Aorta (tissue), 5 donors: ENCODE data around the gene CITED2. TPM values are rescaled to one million over a fixed set of nuclear protein-coding genes. Genes with fewer than 3 reads are reported as not detected.
"Not testable (repeated sequence)": the region's sequence is repeated elsewhere in the genome, so short reads cannot be mapped to it uniquely, and the experiment has no call there.

ENCODE experiments used
- ATAC-seq: fragments of 200-7000 bp; cut with Tn5 transposase; one replicate; pipeline ENCODE4 v1.9.1; 2022; ENCODE audit warnings: moderate library complexity; ENCODE audit not compliant: low FRiP score
- DNase-seq, 2 donors: peaks; one replicate each; pipeline ENCODE4 v3.0.0-alpha.2; 2020
- H3K27ac ChIP-seq, 2 donors: one replicate each; pipeline ENCODE4 v1.5.1; 2013; ENCODE audit warnings: low read length in 2 of 2, mild to moderate bottlenecking in 2 of 2, moderate library complexity in 2 of 2, control low read depth in 1 of 2, inconsistent platforms in 1 of 2, low read depth in 1 of 2
- H3K27me3 ChIP-seq, 2 donors: one replicate each; pipeline ENCODE4 v1.6.1; 2013; ENCODE audit warnings: control low read depth in 1 of 2, low read length in 1 of 2, mild to moderate bottlenecking in 1 of 2, moderate library complexity in 1 of 2; ENCODE audit not compliant: insufficient read depth in 2 of 2, control insufficient read depth in 1 of 2
- H3K36me3 ChIP-seq, 2 donors: one replicate each; pipeline ENCODE4 v1.6.1; 2013; ENCODE audit warnings: control low read depth in 1 of 2, low read length in 1 of 2, mild to moderate bottlenecking in 1 of 2; ENCODE audit not compliant: insufficient read depth in 2 of 2, control insufficient read depth in 1 of 2
- H3K4me1 ChIP-seq, 2 donors: one replicate each; pipeline ENCODE4 v1.6.1; 2013; ENCODE audit warnings: low read length in 2 of 2, control low read depth in 1 of 2, mild to moderate bottlenecking in 1 of 2, moderate library complexity in 1 of 2; ENCODE audit not compliant: insufficient read depth in 2 of 2, control insufficient read depth in 1 of 2
- H3K4me3 ChIP-seq, 2 donors: one replicate each; pipeline ENCODE4 v1.5.1; 2013; ENCODE audit warnings: low read length in 2 of 2, control low read depth in 1 of 2, mild to moderate bottlenecking in 1 of 2
- H3K9me3 ChIP-seq: one replicate; pipeline ENCODE4 v1.6.1; 2013; ENCODE audit warnings: mild to moderate bottlenecking, low read length; ENCODE audit not compliant: control insufficient read depth
- WGBS, 2 donors: extraction: QIAGEN DNeasy Blood & Tissue Kit; methylation state at CpG; one replicate each; pipeline ENCODE4 v1.1.7; 2013; 5-methylcytosine and 5-hydroxymethylcytosine counted together
- intact Hi-C, 2 donors: fragments of 100-400 bp; cut with DNase I; formaldehyde crosslinking; loops; one replicate each; pipeline versions ENCODE4 v1.14.2 to v1.15.0; 2022
- long read RNA-seq, 2 donors: library from polyadenylated mRNA; unstranded; transcript quantifications; one replicate each; pipeline ENCODE4 v2.0.0, GENCODE V29; 2020 to 2021
- polyA plus RNA-seq, 2 donors: library from polyadenylated mRNA; stranded (reverse); fragments of 200-250 nt; gene quantifications; one replicate each; pipeline ENCODE4 v1.2.3, GENCODE V29; 2013
- total RNA-seq, 2 donors: library from RNA; stranded (reverse); fragmentation: NEBNext Ultra II Directional; extraction: Animal tissue kit (Norgen Biotek cat#: 25700); gene quantifications; one replicate each; pipeline ENCODE4 v1.2.1, GENCODE V29; 2021
- donor health status: healthy with polysubstance abuse.
- donor health status: Bipolar disorder and iron deficiency.
- donor health status: DM: no; HTN: no; CAD: no.
- donor health status: DM: no; HTN: no; CAD: no.
- donor health status: DM: yes; HTN: yes; CAD: no.

The CITED2 gene
- total RNA-seq (10 to 100 TPM; 53.2 to 64.1 TPM), polyA plus RNA-seq (10 to 100 TPM; 19.3 to 53.8 TPM)
- long read RNA-seq, donor 1, partial matches to known transcripts: 0 of 1 reads
- long read RNA-seq, donor 1, other reads (novel, unspliced or antisense): 1 of 1 reads
- long read RNA-seq, donor 2, partial matches to known transcripts: 0 of 3 reads
- long read RNA-seq, donor 2, other reads (novel, unspliced or antisense): 0 of 3 reads

- 0 to 1% methylated on average over 80 to 82 of the region's 82 CpGs for WGBS, 2 donors
- Histone ChIP-seq H3K27me3 (no peaks in the 10 kb centered on the region), H3K27ac (peak within 1 kb of the TSS; percentile 40 to 81), H3K36me3 (no peaks in the 10 kb centered on the region), H3K4me3 (peak within 1 kb of the TSS; percentile 59 to 83), H3K4me1 (no peaks in the 10 kb centered on the region), H3K9me3 (no peaks in the 10 kb centered on the region)
- DNase-seq (peak; percentile 96 to 97), ATAC-seq (peak; percentile 94)
- intact Hi-C loops: loop anchor here (2.0 to 10.0 kb wide), 12 partner anchors 160 to 1548 kb away; no protein-coding TSS in a partner anchor
These were observed at the start of gene CITED2 for GRCh38 chr6:139374357-139375225. TSS of gene CITED2 (minus strand) at chr6:139374648. CDS start at chr6:139373944, 704 bp downstream.

GRCh38 chr6:139423037-139423703 is 48.7 kb upstream of the CITED2 start:
- DNase-seq (no peak), ATAC-seq (no peak)
- peaks cover 0 to 3% of the 10 kb centered on the region in 2 donors for H3K4me1 ChIP-seq
- intact Hi-C loops: no loop called here
- no peak overlapping the region for H3K27ac ChIP-seq
- no peaks in the 10 kb centered on the region for H3K27me3 ChIP-seq
- 89 to 91% methylated on average over 6 of the region's 6 CpGs for WGBS, 2 donors
- H3K4me3 ChIP-seq: no peak overlapping the region
- no peaks in the 10 kb centered on the region for H3K36me3 ChIP-seq
- no peaks in the 10 kb centered on the region for H3K9me3 ChIP-seq

GRCh38 chr6:139422105-139423036 is 47.9 kb upstream of the CITED2 start:
- DNase-seq: no peak
- Histone ChIP-seq H3K27me3 (no peaks in the 10 kb centered on the region), H3K4me3 (no peak overlapping the region), H3K36me3 (no peaks in the 10 kb centered on the region), H3K9me3 (no peaks in the 10 kb centered on the region), H3K27ac (no peak overlapping the region), H3K4me1 (peaks cover 0 to 3% of the 10 kb centered on the region in 2 donors)
- 86 to 90% methylated on average over 9 of the region's 9 CpGs for WGBS, 2 donors
- ATAC-seq: no peak
- intact Hi-C loops: no loop called here

GRCh38 chr6:139418481-139419132 is 44.2 kb upstream of the CITED2 start:
- H3K9me3 ChIP-seq: peaks cover 2% of the 10 kb centered on the region
- no peaks in the 10 kb centered on the region for H3K36me3 ChIP-seq
- H3K4me3 ChIP-seq: no peak overlapping the region
- H3K27ac ChIP-seq: no peak overlapping the region
- H3K4me1 ChIP-seq: peaks cover 0 to 3% of the 10 kb centered on the region in 2 donors
- ATAC-seq: no peak
- H3K27me3 ChIP-seq: no peaks in the 10 kb centered on the region
- 74 to 77% methylated on average over 5 of the region's 5 CpGs for WGBS, 2 donors
- intact Hi-C loops: no loop called here
- no peak for DNase-seq

GRCh38 chr6:139416146-139416545 is 41.7 kb upstream of the CITED2 start:
- Histone ChIP-seq H3K9me3 (peaks cover 2% of the 10 kb centered on the region), H3K4me3 (no peak overlapping the region), H3K27me3 (no peaks in the 10 kb centered on the region), H3K4me1 (no peaks in the 10 kb centered on the region), H3K36me3 (no peaks in the 10 kb centered on the region), H3K27ac (no peak overlapping the region)
- intact Hi-C loops: no loop called here
- DNase-seq (no peak), ATAC-seq (no peak)
- WGBS, 2 donors: 62 to 65% methylated on average over 2 of the region's 2 CpGs

GRCh38 chr6:139415365-139415764 is 40.9 kb upstream of the CITED2 start:
- Histone ChIP-seq H3K27ac (no peak overlapping the region), H3K9me3 (peaks cover 2% of the 10 kb centered on the region), H3K36me3 (no peaks in the 10 kb centered on the region), H3K27me3 (no peaks in the 10 kb centered on the region), H3K4me3 (no peak overlapping the region), H3K4me1 (no peaks in the 10 kb centered on the region)
- ATAC-seq (no peak), DNase-seq (no peak)
- WGBS, 2 donors: 88 to 89% methylated on average over 3 of the region's 3 CpGs
- intact Hi-C loops: no loop called here

GRCh38 chr6:139412103-139412502 is 37.7 kb upstream of the CITED2 start:
- H3K27ac ChIP-seq, H3K36me3 ChIP-seq, DNase-seq, H3K9me3 ChIP-seq, H3K4me1 ChIP-seq, intact Hi-C loops, H3K4me3 ChIP-seq, ATAC-seq, H3K27me3 ChIP-seq: not testable (repeated sequence)
- WGBS, 2 donors: 93 to 94% methylated on average over 1 of the region's 1 CpG
